HG03442 (cell line): ENCODE measurements around the gene AP5Z1.

Source experiments
- ATAC-seq: cut with Tn5 transposase; IDR thresholded peaks from one replicate; pipeline ENCODE4 v1.9.1; 2021; ENCODE audit warnings: mild to moderate bottlenecking, moderate library complexity; ENCODE audit not compliant: unreplicated experiment

AP5Z1 gene

DNA sequence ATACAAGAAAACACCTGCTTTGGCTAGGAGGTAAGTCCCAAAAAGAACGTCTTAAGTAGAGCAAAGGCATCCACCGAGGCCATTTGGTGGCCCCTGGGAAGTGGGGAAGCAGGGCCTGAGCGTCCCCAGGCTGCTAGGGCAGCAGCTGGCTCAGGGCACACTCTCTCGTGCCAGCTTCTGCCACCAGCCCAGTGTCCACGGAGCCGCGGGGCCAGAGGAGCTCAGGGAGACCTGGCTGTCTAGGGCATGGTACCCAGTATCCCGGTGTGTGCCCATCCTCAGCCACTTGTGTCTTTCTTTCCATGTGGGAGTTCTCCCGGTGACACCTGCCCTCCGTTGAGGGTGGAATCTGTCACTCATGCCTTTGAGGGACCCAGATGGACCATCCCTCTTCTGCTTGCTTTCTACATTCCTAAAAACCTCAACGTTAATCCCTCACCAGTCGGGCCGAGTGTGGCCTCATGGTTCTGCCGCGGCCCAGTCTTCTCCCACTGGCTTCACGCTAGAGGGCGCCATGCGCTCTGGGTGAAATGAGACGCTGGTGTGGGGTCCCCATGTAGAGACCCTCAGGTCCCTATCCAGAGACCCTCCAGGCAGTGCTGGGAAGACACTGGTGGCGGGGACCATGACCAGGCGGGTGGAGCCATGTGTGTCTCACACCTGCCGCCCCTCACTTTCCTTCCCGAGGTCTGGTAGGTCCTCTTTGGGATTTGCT, 9.5 kb upstream of the AP5Z1 start:
- no peak for ATAC-seq

DNA sequence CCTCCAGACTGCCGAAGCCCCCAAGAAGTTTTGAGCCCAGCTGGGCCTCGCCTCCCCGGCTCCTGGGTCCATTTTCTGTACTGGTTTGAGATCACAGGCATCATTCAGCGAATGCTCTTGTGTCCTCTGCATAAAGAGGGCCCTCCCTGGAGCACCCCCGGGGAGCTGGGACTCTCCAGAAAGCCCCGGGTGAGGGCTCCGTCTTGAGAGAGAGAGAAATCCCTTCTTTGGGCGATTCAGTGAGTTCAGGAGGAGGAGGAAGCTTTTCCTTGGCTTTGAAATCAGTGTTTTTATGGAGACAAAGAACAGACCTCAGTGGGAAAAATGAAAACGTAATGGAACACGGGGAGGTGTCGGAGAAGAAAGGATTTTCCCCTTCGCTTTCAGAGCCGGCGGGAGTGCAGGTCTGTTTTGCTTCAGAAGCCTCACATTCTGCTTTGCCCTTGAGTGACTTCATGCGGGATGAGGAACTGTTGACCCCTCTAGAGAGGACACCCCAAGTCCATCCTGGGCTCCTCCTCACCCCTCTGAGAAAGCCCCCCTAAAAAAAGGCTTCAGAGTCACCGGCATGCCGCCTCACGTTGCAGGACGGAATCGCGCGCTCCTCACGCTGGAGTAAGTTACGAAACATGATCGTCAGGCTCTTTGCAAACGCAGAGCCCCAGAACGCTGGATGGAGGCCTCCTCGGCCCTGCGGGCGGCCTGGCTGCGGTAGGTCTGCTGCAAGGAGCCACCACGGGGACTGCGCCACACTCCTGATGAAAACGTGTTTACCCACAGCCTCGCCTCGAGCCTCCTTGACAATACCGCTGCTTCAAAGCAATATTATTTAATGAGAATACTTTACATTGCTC, 8.5 kb upstream of the AP5Z1 start:
- no peak for ATAC-seq

DNA sequence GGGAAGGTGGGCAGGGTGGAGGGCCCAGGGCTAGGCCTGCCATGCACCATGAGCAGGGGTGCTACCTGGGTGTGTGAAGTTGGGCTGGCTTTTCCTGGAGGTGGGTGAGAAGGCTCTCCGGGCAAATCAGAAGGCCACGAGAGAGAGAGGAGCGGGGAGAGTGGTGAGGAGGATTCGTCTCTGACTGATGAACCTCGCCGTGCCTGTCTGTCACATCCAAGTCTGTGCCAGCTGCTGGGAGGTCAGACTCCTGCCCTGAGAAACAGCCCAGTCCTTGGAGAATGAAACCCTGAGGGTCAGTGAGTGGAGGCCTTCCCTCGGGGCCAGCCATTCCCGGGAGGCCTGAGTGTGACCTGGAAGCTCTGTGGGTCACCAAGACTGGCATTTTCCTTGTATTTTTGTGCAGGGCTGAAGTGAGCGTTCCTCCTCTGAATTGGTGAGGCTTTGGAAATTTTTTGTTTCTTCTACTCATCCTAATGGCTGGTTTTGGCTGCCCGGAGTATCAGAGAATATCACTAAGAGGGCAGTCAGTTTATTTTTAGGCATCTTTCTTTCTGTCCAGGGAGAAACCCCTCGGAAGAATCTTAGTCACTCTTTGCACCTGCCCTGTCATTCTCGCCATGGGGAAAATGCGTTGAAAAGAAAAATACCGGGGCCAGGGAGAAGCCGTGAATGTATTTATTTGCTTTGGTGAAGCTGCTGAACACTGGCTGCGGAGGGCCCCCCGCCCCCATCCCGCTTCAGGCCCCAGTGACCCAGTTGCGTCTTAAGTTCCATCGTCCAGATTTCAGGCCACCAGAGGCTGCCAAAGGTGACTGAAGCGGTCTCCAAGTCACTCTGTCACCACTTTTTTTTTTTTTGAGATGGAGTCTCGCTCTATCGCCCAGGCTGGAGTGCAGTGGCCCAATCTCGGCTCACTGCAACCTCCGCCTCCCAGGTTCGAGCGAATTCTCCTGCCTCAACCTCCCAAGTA, 6.5 kb upstream of the AP5Z1 start:
- ATAC-seq, result no peak

DNA sequence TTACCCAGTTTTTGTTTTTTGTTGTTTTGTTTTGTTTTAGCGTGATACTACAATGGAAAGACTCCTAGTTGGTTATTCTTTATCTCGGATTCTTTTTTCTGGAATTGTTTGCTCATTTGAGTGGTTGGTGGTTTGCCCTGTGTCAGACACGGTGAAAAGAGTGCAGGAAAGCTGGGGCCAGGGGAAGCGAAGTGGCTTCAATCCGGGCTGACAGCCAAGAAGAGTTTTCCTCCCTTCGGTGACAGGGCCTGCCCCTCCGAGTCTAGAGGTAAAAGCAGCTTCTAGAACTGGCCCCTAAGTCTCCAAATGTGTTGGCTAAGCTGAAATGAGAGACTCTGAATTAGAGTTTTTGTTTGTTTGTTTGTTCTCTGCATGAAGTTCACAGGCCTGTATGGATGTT, 5.7 kb upstream of the AP5Z1 start:
- no peak for ATAC-seq

DNA sequence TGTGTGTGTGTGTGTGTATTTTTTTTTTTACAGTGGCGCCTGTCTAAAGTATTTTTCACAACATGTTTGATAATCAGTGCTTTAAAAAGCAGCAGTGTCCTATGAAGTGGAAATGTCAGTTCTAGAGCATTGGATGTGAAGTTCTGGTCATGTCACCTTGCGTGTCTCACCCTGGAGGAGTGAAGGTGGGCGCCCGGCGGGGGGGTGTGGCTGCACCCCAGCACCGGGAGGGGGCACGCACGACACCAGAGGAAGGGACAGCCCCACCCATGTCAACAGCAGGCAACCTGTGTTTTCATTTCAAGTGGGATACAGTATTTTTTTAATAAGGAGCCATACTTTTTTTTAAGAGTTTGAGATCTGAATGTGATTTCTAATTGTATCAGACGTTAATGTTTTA, 4.5 kb upstream of the AP5Z1 start:
- no peak for ATAC-seq

DNA sequence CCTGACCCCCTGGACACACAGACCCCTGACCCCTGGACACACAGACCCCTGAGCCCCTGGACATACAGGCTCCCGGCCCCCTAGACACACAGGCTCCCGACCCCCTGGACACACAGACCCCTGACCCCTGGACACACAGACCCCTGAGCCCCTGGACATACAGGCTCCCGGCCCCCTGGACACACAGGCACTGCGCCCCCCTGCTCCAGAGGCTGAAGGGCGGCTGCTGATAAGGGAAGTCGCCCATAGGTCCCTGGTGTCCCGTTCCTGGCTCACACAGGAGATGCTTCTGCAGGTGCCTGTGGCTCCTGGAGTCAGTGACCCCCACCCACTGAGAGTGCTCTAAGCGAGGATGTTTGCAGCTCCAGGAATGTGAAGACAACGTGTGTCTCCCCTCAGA, 3.7 kb upstream of the AP5Z1 start:
- ATAC-seq, result no peak

DNA sequence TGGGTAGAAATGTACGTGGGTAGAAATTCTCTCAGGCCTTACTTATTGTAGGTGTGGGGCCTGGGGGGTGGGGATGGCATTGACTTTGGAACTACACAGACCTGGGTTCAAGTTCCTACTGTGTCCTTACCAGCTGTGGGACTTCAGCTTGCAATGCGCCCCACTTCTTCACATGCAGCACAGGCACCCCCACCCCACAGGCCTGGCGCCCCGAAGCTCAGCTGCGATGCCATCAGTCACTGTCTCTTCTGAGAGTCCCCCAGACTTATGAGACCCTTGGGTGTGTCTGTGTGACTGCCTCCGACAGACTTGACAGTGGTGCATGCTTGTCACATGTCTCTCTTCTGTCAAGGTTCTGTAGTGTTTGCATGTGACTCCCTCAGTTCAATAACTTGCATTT, 3.1 kb upstream of the AP5Z1 start:
- ATAC-seq, result no peak

DNA sequence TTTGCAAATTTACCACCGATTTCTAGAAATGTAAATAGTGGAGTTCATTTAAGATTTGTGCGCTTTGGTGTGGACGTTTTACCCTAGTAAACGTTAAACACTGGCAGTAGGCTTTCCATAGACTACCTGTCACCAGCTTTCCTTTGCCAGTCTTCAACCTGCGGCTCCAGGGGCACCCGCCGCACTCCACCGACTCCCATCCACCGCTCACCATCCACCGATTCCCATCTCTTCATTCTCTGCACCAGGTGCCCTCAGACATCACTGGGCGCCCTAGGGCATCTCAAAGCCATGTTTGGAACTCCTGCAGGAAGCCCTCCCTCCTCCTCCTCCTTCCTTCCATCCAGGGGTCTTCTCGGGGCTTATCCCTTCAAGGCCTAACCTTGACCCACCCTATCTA, 1.4 kb upstream of the AP5Z1 start:
- no peak for ATAC-seq

DNA sequence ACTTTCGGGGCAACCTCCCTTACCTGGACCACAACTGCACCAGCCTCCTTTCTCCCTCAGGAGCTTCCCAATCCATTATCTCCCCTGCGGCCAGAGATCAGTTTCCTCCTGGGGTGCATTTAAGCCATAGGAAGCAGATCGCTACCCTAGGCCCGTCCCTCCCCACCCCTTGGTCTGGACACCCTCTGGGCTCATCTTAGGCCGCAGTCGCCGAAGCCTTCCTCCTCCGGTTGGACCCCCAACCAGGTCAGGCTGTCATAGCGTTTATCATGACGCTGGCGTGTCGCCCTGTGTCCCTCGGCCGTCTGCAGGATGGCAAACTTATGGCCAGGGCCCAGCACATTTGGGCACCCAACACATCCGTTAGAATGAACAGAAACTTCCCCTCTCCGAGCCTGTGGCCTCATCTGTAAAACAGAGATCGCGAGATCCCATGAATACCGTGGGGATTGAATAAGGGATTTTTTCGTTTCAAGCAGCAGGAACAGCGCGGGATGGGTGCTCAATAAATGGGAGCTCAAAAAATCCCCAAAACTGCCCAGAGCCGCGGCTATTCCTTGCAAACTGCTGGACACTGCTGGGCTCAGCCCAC, 669 bp upstream of the AP5Z1 start:
- ATAC-seq, result peak; percentile 26

DNA sequence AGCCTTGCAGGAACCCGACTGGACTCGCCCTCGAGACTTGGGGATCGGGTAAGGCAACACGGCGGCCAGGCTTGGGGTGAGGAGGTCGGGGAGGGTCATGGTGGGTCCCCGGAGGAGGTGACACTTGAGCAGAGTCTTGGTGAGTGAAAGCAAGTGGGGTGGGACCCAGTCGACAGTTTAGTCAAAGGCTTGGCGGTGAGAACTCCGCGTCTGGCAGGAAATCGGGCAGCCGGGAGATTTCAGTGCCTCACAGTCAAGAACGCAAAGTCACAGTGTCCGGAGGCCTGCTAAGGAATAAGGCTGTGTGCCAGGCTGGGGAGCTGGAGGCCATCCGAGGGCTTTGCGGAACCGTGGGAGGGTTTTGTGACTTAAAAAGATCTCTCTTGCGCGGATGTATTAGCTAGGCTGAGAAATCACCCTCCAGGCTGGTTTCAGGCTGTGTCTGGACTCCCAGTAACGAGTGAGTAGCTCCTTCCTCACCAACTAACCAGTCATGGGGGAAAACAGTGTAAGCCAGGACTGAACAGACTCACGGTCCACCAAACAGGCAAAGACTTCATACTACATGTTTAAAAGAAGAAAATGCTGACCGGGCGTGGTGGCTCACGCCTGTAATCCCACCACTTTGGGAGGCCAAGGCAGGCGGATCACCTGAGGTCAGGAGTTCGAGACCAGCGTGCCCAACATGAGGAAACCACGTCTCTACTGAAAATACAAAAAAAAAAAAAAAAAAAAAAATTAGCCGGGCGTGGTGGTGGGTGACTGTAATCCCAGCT, 613 bp downstream of the AP5Z1 start:
- peak; percentile 10 for ATAC-seq

DNA sequence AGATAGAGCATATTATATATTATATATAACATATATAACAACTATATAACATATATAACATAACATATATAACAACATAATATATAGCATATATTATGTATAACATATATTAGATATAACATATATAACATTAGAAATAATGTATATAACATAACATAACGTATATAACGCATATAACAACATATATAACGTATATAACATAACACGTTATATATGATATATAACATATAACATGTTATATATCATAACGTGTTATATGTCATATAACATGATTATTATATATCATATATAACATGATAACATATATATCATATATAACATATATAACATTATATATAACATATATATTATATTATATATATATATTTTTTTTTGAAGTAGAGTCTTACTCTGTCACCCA, 3.7 kb downstream of the AP5Z1 start:
- no peak for ATAC-seq

DNA sequence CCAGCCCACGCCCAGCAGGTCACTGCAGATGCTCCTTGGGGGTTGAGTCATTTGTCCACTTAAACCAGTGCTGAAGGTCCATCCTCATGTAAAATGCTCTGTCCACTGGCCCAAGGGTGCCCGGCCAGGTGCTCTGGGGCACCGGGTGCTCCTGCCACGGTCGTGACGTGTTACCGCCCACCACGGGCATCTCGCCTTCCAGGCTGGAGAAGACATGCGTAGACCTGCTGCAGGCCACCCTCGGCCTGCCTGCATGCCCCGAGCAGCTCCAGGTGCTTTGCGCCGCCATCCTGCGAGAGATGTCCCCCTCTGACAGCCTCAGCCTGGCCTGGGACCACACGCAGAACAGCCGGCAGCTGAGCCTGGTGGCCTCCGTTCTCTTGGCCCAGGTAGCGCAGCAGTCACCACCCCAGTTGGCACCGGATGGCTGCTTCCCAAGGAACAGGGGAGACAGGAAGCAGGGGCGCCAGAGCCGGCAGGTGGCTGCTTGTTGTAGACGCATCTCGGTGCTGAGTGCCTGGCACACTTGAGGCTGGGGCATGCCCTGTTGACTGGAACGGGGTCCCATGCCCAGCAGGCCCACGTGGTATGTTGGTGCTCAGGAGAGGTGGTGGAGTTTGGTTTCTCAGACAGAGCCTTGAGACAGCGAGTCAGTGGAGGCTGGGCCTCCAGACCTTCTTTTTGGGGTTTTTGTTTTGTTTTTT, 6.1 kb downstream of the AP5Z1 start:
- ATAC-seq, result no peak

DNA sequence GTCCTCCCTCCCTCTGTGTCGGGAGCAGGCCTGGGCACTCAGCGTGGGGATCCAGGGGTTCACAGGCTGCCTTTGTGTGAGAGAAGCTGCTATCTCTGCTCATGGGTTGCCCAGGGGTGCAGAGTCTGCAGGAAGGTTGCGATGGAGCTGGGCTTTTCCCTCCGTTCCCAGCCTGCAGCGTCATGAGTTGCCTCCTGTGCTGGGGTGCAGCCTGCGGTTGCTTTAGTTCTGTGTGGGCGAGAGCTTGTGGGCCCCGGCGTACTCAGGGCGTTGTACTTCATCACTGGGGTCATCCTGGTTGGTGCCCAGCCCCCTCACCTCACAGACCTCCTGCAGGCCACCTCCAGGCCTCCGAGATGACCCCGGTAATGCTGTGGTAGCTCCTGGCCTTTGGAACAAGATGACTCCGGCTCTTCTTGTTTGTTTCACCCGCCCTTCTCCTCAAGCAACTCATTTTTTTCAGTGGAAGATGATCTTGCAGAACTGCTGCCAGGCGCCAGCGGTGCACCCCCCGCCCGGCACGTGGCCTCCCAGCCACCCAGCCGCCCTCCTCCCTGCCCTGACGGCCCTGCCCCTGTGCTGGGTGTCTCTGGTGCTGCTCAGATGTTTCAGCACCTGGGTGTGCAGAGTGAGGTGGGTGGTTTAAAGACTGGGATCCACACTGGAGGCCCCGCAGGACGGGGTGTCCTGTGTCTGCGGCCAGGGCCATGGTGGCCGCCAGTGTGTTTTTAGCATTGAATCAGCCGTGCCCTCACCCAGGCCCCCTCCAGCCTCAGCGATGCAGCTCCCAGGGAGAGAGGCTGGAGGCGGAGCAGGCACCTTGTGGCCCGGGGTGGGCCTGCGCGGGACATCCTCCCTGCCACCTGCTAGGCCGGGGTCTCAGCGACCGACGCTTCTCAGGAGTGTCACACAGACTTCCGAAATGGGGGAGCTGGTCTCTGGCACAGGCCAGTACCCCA, 7.2 kb downstream of the AP5Z1 start:
- no peak for ATAC-seq

DNA sequence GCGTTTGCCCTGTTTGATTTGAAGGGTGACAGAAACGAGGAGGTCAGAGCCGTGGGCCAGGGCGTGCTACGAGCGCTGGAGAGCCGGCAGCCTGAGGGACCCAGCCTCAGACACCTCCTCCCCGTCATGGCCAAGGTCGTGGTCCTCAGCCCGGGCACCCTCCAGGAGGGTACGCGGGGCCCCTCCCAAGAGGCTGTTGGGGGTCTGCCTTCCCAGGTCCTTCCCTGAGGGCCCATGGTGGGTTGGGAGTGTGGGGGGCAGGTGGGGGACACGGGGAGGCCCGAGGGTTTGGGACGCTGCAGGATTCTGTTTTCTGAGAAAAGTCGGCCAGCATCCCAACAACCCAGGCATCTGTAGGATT, 7.8 kb downstream of the AP5Z1 start:
- no peak for ATAC-seq

DNA sequence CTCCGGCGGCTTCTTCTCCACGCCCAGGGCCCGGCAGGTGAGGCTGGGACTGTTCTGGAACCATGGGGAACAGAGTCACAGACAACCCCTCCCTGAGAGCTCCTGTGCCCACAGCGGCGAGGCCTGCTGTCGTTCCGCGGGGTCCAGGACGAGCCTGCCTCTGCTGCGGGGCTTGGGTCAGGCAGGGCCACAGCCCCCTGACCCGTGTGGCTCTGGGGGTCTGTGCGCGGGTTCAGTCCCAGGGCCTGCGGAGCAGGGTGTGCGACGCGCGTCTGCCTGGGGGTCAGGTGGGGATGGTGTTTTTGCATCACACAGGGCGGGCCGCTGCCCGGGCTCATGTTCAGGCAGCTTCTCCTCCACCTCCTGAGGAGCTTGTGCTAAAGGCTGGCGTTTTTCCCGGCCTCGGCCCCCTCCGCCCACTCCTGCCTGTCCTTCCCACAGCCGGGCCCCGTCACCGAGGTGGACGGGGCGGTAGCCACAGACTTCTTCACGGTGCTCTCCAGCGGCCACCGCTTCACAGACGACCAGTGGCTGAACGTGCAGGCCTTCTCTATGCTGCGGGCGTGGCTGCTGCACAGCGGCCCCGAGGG, 8.4 kb downstream of the AP5Z1 start:
- ATAC-seq, result no peak

DNA sequence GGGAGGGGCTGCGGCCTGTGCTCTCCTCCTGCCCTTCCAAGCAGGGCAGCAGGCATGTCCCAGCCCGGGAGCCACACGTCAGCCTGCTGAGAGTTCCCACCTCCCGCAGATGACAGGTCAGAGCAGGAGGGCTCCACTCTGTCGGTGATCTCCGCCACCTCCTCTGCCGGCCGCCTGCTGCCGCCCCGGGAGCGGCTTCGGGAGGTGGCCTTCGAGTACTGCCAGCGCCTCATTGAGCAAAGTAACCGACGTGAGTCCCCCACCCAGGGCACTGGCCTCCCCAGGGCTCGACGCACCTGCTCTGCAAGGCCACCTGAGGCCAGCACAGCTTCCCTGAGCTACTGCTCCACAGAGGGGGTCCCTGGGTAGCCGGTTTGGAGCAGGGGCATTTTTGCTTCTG, 9.4 kb downstream of the AP5Z1 start:
- ATAC-seq, result no peak

DNA sequence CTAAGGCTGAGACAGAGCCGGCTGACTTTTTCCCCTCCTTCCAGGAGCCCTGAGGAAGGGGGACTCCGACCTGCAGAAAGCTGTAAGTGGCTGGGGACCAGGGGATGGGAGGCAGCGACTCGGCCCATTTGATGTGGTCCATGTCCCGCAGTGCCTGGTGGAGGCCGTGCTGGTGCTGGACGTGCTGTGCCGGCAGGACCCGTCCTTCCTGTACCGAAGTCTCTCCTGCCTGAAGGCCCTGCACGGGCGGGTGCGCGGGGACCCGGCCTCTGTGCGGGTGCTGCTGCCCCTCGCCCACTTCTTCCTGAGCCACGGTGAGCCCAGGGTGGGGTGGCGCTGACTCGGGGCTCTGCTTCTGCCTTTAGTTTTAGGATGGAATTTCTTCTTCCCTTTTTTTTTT, 9.9 kb downstream of the AP5Z1 start:
- ATAC-seq, result no peak

DNA sequence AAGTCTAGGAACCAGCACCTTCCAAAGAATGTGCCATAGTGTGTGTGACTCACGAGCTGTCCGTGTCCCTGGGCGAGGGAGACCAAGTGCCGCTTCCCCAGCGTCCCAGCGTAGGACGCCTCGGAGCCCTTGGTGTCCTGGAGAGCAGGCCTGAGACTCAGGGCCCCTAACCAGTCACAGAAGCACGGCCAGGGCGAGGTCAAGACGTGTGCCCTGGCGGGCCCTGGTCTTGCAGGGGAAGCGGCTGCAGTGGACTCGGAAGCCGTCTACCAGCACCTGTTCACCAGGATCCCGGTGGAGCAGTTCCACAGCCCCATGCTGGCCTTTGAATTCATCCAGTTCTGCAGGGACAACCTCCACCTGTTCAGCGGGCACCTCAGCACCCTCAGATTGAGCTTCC, 10.6 kb downstream of the AP5Z1 start:
- no peak for ATAC-seq
